B cell (primary cell): ENCODE data around the gene FAXDC2.

Source experiments
- CTCF ChIP-seq: fragments of 200-600 bp; IDR thresholded peaks from one replicate; pipeline ENCODE4 v1.8.0; 2022; ENCODE audit warnings: antibody characterized with exemption, mild to moderate bottlenecking
- EZH2 ChIP-seq: IDR thresholded peaks from 2 replicates; pipeline ENCODE4 v1.6.1; 2012; ENCODE audit warnings: borderline replicate concordance, low read depth, mild to moderate bottlenecking, moderate library complexity, low read length; ENCODE audit not compliant: insufficient read depth, poor library complexity, severe bottlenecking

- TF ChIP-seq CTCF (no peak), EZH2 (no peak)
Observed at GRCh38 chr5:154829589-154830218, 20.7 kb downstream of the FAXDC2 start.
